Esophagus squamous epithelium (tissue), 5 donors: ENCODE measurements around the gene IARS1. TPM values are rescaled to one million over a fixed set of nuclear protein-coding genes. Genes with fewer than 3 reads are reported as not detected.

Experiments
- DNase-seq: peaks from one replicate; lab custom pipeline; 2025; lab: John Stamatoyannopoulos, UW
- H3K27ac ChIP-seq, 4 donors: fragments of 200-600 bp; sonication (generic); one replicate each; pipeline ENCODE4 v1.5.1; 2016 to 2019; ENCODE audit warnings: mild to moderate bottlenecking in 1 of 4
- H3K27me3 ChIP-seq, 4 donors: fragments of 200-600 bp; sonication (generic); 1 replicate in 3 of 4; 2 replicates in 1 of 4; pipeline versions ENCODE4 v1.5.1 to v1.6.0; 2017 to 2021; ENCODE audit warnings: antibody characterized with exemption in 1 of 4
- H3K36me3 ChIP-seq, 3 donors: fragments of 200-600 bp; sonication (generic); one replicate each; pipeline ENCODE4 v1.5.1; 2016 to 2019
- H3K4me1 ChIP-seq, 3 donors: fragments of 200-600 bp; sonication (generic); one replicate each; pipeline ENCODE4 v1.5.1; 2017 to 2019
- H3K4me3 ChIP-seq, 4 donors: fragments of 200-600 bp; sonication (generic); 1 replicate in 3 of 4; 2 replicates in 1 of 4; pipeline ENCODE4 v1.5.1; 2016 to 2019; ENCODE audit warnings: mild to moderate bottlenecking in 2 of 4, moderate library complexity in 1 of 4
- H3K9me3 ChIP-seq, 3 donors: fragments of 200-600 bp; sonication (generic); one replicate each; pipeline ENCODE4 v1.5.1; 2016 to 2019
- CTCF ChIP-seq, 6 experiments: fragments of 450-650 bp in 4 of 6; fragments of 200-600 bp in 2 of 6; sonication (generic) in 2 of 6; IDR thresholded peaks; one replicate each; pipeline ENCODE4 v1.5.1; 2016 to 2019; ENCODE audit warnings: antibody characterized with exemption in 6 of 6, mild to moderate bottlenecking in 4 of 6, moderate library complexity in 4 of 6
- POLR2A ChIP-seq, 4 donors: fragments of 450-650 bp; IDR thresholded peaks; one replicate each; pipeline ENCODE4 v1.6.1; 2017; ENCODE audit warnings: antibody characterized with exemption in 4 of 4, mild to moderate bottlenecking in 4 of 4, moderate library complexity in 3 of 4
- WGBS, 2 donors: methylation state at CpG; one replicate each; pipeline ENCODE4 v1.1.5; 2018; 5-methylcytosine and 5-hydroxymethylcytosine counted together
- intact Hi-C: fragments of 100-400 bp; cut with DNase I; formaldehyde crosslinking; loops from one replicate; pipeline ENCODE4 v1.15.0; 2022
- total RNA-seq, 4 donors: library from RNA; depleted of rRNA; stranded (reverse); fragments of >200 nt; gene quantifications; one replicate each; pipeline ENCODE4 v1.1.0, GENCODE V29; 2016
- donor health status: DM: yes; HTN: yes; CAD: no.

The IARS1 gene
- total RNA-seq, 4 donors from 2014 or later: 56.8 to 136 (median 91.2) TPM

DNA sequence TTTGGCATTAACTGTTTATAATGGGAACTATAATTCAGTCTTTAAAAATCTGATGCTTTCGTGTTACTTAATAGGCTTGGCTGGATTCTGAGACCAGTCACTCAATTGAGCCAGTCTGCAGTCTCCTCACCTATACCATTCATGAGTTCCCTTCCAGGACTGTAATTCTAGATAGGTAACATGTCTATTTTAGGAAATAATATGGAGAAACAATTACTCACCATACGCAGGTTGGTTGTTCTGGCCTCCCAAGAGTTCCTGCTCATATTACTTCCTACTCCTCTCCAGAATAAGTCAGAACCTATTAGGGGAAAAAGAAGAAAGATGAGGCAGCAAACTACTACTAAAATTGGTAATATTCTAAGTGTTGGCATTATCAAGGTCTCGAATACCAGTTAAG, 4.5 kb upstream of the IARS1 start:
- Histone ChIP-seq H3K27ac (no peak overlapping the region), H3K36me3 (peaks cover 6 to 65% (median 24%) of the 10 kb centered on the region in 3 donors), H3K4me1 (peaks cover 3 to 25% (median 7%) of the 10 kb centered on the region in 3 donors), H3K4me3 (no peak overlapping the region), H3K27me3 (no peaks in the 10 kb centered on the region), H3K9me3 (no peaks in the 10 kb centered on the region)
- DNase-seq: no peak
- 80 to 84% methylated on average over 3 of the region's 3 CpGs for WGBS, 2 donors
- intact Hi-C loops: no loop called here
- TF ChIP-seq CTCF (IDR thresholded peaks at IDR 0.05) (no peak), POLR2A (IDR thresholded peaks at IDR 0.05) (no peak)

DNA sequence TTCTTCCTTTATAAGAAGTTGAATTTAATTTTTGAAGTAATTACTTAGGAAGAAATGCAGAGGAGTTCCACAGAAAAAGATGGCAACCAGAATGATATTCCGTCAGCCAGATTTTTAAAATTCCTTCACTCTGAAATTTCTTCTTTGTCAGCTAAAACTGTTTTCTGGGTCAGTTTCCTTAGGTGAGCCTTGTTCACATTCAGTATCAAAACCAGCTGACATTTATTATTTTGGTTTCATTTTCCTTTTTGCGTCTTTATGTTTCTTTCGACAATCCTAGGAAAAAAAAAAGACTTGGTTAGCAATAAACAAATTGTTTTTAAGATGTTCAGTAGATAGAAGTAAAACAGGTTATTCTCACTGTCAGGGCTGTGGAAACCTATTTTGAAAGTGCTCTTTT, 4.1 kb upstream of the IARS1 start:
- Histone ChIP-seq H3K36me3 (peaks cover 2 to 60% (median 20%) of the 10 kb centered on the region in 3 donors), H3K4me3 (no peak overlapping the region), H3K27me3 (no peaks in the 10 kb centered on the region), H3K9me3 (no peaks in the 10 kb centered on the region), H3K27ac (no peak overlapping the region), H3K4me1 (peaks cover 6 to 29% (median 9%) of the 10 kb centered on the region in 3 donors)
- TF ChIP-seq POLR2A (IDR thresholded peaks at IDR 0.05) (no peak), CTCF (IDR thresholded peaks at IDR 0.05) (no peak)
- 83 to 93% methylated on average over 3 of the region's 3 CpGs for WGBS, 2 donors
- DNase-seq: no peak
- intact Hi-C loops: no loop called here

GRCh38 chr9:92295827-92296258, 2.3 kb upstream of the IARS1 start:
- Histone ChIP-seq H3K9me3 (no peaks in the 10 kb centered on the region), H3K27me3 (no peaks in the 10 kb centered on the region), H3K4me3 (no peak overlapping the region), H3K36me3 (peaks cover 0 to 43% (median 20%) of the 10 kb centered on the region in 3 donors), H3K4me1 (peaks cover 14 to 46% (median 16%) of the 10 kb centered on the region in 3 donors), H3K27ac (peak overlapping the region in 2 of 4 donors; percentile 43 to 64)
- WGBS, 2 donors: 42 to 46% methylated on average over 2 to 4 of the region's 4 CpGs
- TF ChIP-seq CTCF (IDR thresholded peaks at IDR 0.05): no peak
- TF ChIP-seq POLR2A (IDR thresholded peaks at IDR 0.05): no peak
- DNase-seq: no peak
- intact Hi-C loops: no loop called here

DNA sequence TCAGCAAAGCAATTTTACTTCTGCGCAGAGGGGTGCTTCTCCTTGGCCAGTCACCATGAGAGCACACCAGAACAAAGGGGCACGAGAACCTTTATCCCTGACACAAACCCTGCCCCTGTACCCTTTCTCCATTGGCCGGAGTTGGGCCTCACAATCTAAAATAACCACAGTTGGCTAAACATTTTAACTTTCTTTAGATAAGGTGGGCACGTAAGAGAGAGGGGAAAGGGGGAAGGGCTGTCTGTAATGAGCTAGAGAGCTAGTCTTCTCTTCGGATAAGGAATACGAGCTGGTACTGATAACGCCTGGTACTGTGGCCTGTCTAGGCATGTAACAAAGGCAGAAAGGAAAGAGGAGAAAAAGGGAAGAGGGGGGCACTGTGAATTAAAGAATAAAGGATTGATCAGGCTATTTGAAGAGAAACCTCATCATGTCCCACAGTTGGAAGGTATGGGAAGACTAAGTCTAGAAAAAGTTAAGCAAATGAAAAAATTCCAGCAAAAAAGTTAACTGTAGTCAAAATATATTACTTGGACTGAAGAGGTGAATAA, 1.8 kb upstream of the IARS1 start:
- Histone ChIP-seq H3K4me1 (peaks cover 14 to 46% (median 16%) of the 10 kb centered on the region in 3 donors), H3K36me3 (peaks cover 0 to 39% (median 20%) of the 10 kb centered on the region in 3 donors), H3K9me3 (no peaks in the 10 kb centered on the region), H3K4me3 (no peak overlapping the region), H3K27me3 (no peaks in the 10 kb centered on the region), H3K27ac (peak overlapping the region in 2 of 4 donors; percentile 43 to 64)
- intact Hi-C loops: no loop called here
- no peak for DNase-seq
- WGBS, 2 donors: 52 to 70% methylated on average over 7 of the region's 7 CpGs
- no peak for TF ChIP-seq POLR2A (IDR thresholded peaks at IDR 0.05)
- no peak for TF ChIP-seq CTCF (IDR thresholded peaks at IDR 0.05)

DNA sequence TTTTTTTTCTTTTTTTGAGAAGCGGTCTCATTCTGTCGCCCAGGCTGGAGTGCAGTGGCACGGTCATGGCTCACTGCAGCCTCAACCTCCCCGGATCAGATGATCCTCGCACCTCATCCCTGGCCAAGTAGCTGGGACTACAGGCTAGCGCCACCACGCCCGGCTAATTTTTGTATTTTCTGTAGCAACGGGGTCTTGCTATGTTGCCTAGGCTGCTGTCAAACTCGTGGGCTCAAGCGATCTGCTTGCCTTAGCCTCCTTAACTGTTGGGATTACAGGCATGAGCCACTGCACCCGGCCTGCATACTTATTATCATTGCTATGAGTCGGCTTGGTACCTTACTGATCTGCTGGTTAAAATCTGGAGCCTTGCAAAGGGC, 790 bp upstream of the IARS1 start:
- DNase-seq: no peak
- Histone ChIP-seq H3K4me1 (peaks cover 14 to 46% (median 16%) of the 10 kb centered on the region in 3 donors), H3K27me3 (no peaks in the 10 kb centered on the region), H3K27ac (peak overlapping the region; percentile 74 to 88 (median 80)), H3K36me3 (peaks cover 0 to 33% (median 18%) of the 10 kb centered on the region in 3 donors), H3K9me3 (no peaks in the 10 kb centered on the region), H3K4me3 (peak overlapping the region; percentile 65 to 86 (median 70))
- 5 to 16% methylated on average over 11 to 13 of the region's 13 CpGs for WGBS, 2 donors
- intact Hi-C loops: no loop called here
- TF ChIP-seq CTCF (IDR thresholded peaks at IDR 0.05): no peak
- TF ChIP-seq POLR2A (IDR thresholded peaks at IDR 0.05): no peak
